Natural killer cell (primary cell): ENCODE data around the gene GPC1. TPM values are rescaled to one million over a fixed set of nuclear protein-coding genes. Genes with fewer than 3 reads are reported as not detected.

Experiments used
- ATAC-seq, 3 donors: fragments of 150-1000 bp in 2 of 3; fragments of 200-7000 bp in 1 of 3; cut with Tn5 transposase; 1 replicate in 1 of 3; 2 replicates in 2 of 3; pipeline ENCODE4 v1.10.0; 2021; ENCODE audit warnings: mild to moderate bottlenecking in 2 of 3, moderate library complexity in 2 of 3
- DNase-seq, 2 donors: peaks; one replicate each; pipeline versions ENCODE4 v3.0.0 to v3.0.0-alpha.2; 2013 to 2021; ENCODE audit warnings: mixed read lengths in 1 of 2
- H3K27ac ChIP-seq: one replicate; pipeline ENCODE4 v1.5.1; 2013; ENCODE audit warnings: mild to moderate bottlenecking, low read length
- H3K27me3 ChIP-seq: one replicate; pipeline ENCODE4 v1.6.1; 2013; ENCODE audit warnings: low read length; ENCODE audit not compliant: control insufficient read depth, insufficient read depth
- H3K36me3 ChIP-seq: one replicate; pipeline ENCODE4 v1.6.1; 2013; ENCODE audit warnings: low read length; ENCODE audit not compliant: control insufficient read depth, insufficient read depth
- H3K4me1 ChIP-seq: one replicate; pipeline ENCODE4 v1.6.1; 2013; ENCODE audit warnings: low read length; ENCODE audit not compliant: control insufficient read depth, insufficient read depth
- H3K4me3 ChIP-seq: one replicate; pipeline ENCODE4 v1.5.1; 2013; ENCODE audit warnings: low read length
- H3K9me3 ChIP-seq: one replicate; pipeline ENCODE4 v1.6.1; 2013; ENCODE audit warnings: low read length; ENCODE audit not compliant: control insufficient read depth, insufficient read depth
- H3K27ac Mint-ChIP-seq, 2 donors: one replicate each; pipeline ENCODE4 v1.8.0; 2022; ENCODE audit warnings: mild to moderate bottlenecking in 2 of 2, mixed read lengths in 2 of 2, moderate library complexity in 1 of 2
- H3K27me3 Mint-ChIP-seq, 2 donors: one replicate each; pipeline ENCODE4 v1.8.0; 2022; ENCODE audit warnings: low read depth in 2 of 2, mixed read lengths in 2 of 2
- H3K36me3 Mint-ChIP-seq: one replicate; pipeline ENCODE4 v1.8.0; 2022; ENCODE audit warnings: mixed read lengths
- H3K4me1 Mint-ChIP-seq, 2 donors: one replicate each; pipeline ENCODE4 v1.8.0; 2022; ENCODE audit warnings: mixed read lengths in 2 of 2
- H3K4me3 Mint-ChIP-seq: one replicate; pipeline ENCODE4 v1.8.0; 2022; ENCODE audit warnings: mild to moderate bottlenecking, moderate library complexity, mixed read lengths
- H3K9me3 Mint-ChIP-seq, 2 donors: one replicate each; pipeline ENCODE4 v1.8.0; 2022; ENCODE audit warnings: mixed read lengths in 2 of 2
- CTCF ChIP-seq: fragments of 200-600 bp; IDR thresholded peaks from one replicate; pipeline ENCODE4 v1.8.0; 2022; ENCODE audit warnings: antibody characterized with exemption
- WGBS: methylation state at CpG from one replicate; pipeline ENCODE4 v1.1.7; 2013; ENCODE audit warnings: missing lambda C conversion rate; ENCODE audit not compliant: insufficient coverage; 5-methylcytosine and 5-hydroxymethylcytosine counted together
- intact Hi-C: fragments of 100-400 bp; cut with micrococcal nuclease; formaldehyde crosslinking; loops from one replicate; pipeline ENCODE4 v1.14.2; 2022
- total RNA-seq, 4 donors: library from RNA; stranded (reverse); fragments of 120-200 nt in 1 of 4; gene quantifications; one replicate each; pipeline versions ENCODE4 v1.2.3 to v1.2.4, GENCODE V29; 2013 to 2022

Gene GPC1
- total RNA-seq, 3 donors from 2014 or later (not counting 1 experiment from before 2014, with no cell fraction given) = 0.79 to 1.4 (median 0.94) TPM

- no peak overlapping the region for H3K27ac ChIP-seq
- no peaks in the 10 kb centered on the region for H3K9me3 Mint-ChIP-seq
- H3K36me3 ChIP-seq = no peaks in the 10 kb centered on the region
- 86% methylated on average over 12 of the region's 13 CpGs for WGBS
- DNase-seq (no peak), ATAC-seq (no peak)
- H3K4me1 Mint-ChIP-seq = peaks cover 5 to 17% of the 10 kb centered on the region in 2 donors
- H3K4me1 ChIP-seq = peaks cover 13% of the 10 kb centered on the region
- H3K4me3 ChIP-seq = no peak overlapping the region
- peaks cover 27% of the 10 kb centered on the region for H3K27me3 ChIP-seq
- intact Hi-C loops = no loop called here
- H3K9me3 ChIP-seq = no peaks in the 10 kb centered on the region
- H3K27ac Mint-ChIP-seq = no peak overlapping the region
- peak overlapping the region; percentile 21 for H3K4me3 Mint-ChIP-seq
- H3K27me3 Mint-ChIP-seq = peaks cover 25 to 36% of the 10 kb centered on the region in 2 donors
- no peak for TF ChIP-seq CTCF
- no peaks in the 10 kb centered on the region for H3K36me3 Mint-ChIP-seq
Observed at GRCh38 chr2:240451108-240451611, 15.7 kb downstream of the GPC1 start.

GRCh38 chr2:240451791-240452461 is 16.5 kb downstream of the GPC1 start:
- H3K27me3 ChIP-seq = peaks cover 30% of the 10 kb centered on the region

GRCh38 chr2:240452462-240453256 is 17.2 kb downstream of the GPC1 start:
- ATAC-seq = peak; percentile 30 to 65 (median 60)
- DNase-seq = no peak
- no peak overlapping the region for H3K4me3 ChIP-seq

More at GRCh38 chr2:240451791-240452461, 16.5 kb downstream of the GPC1 start:
- Histone ChIP-seq H3K4me1 (peaks cover 13% of the 10 kb centered on the region), H3K9me3 (no peaks in the 10 kb centered on the region), H3K27ac (no peak overlapping the region), H3K36me3 (no peaks in the 10 kb centered on the region), H3K4me3 (no peak overlapping the region)
- intact Hi-C loops = no loop called here
- Mint-ChIP-seq H3K27me3 (peaks cover 25 to 36% of the 10 kb centered on the region in 2 donors), H3K36me3 (no peaks in the 10 kb centered on the region), H3K9me3 (no peaks in the 10 kb centered on the region), H3K4me1 (peaks cover 5 to 17% of the 10 kb centered on the region in 2 donors), H3K4me3 (peak overlapping the region; percentile 80), H3K27ac (no peak overlapping the region)
- WGBS = 71% methylated on average over 20 of the region's 20 CpGs
- ATAC-seq (no peak), DNase-seq (no peak)
- TF ChIP-seq CTCF = no peak

More at GRCh38 chr2:240452462-240453256, 17.2 kb downstream of the GPC1 start:
- Histone ChIP-seq H3K27ac (no peak overlapping the region), H3K27me3 (peaks cover 30% of the 10 kb centered on the region), H3K36me3 (no peaks in the 10 kb centered on the region), H3K4me1 (peaks cover 13% of the 10 kb centered on the region), H3K9me3 (no peaks in the 10 kb centered on the region)
- no peaks in the 10 kb centered on the region for H3K9me3 Mint-ChIP-seq
- H3K27ac Mint-ChIP-seq = no peak overlapping the region
- peaks cover 25 to 40% of the 10 kb centered on the region in 2 donors for H3K27me3 Mint-ChIP-seq
- peak overlapping the region; percentile 80 for H3K4me3 Mint-ChIP-seq
- under 1% methylated on average over 100 of the region's 103 CpGs for WGBS
- intact Hi-C loops = no loop called here
- no peaks in the 10 kb centered on the region for H3K36me3 Mint-ChIP-seq
- H3K4me1 Mint-ChIP-seq = peaks cover 5 to 17% of the 10 kb centered on the region in 2 donors
- TF ChIP-seq CTCF = no peak
